IgD-negative memory B cell (primary cell): ENCODE measurements around the gene P3H1. TPM values are rescaled to one million over a fixed set of nuclear protein-coding genes. Genes with fewer than 3 reads are reported as not detected.
"Not testable (repeated sequence)": the region's sequence is repeated elsewhere in the genome, so short reads cannot be mapped to it uniquely, and the experiment has no call there.

Experiments
- H3K27ac Mint-ChIP-seq, 3 donors: one replicate each; pipeline ENCODE4 v1.8.0; 2020 to 2022; ENCODE audit warnings: mild to moderate bottlenecking in 3 of 3, mixed read lengths in 3 of 3, moderate library complexity in 1 of 3
- H3K27me3 Mint-ChIP-seq: one replicate; pipeline ENCODE4 v1.8.0; 2021; ENCODE audit warnings: mixed read lengths
- H3K36me3 Mint-ChIP-seq: one replicate; pipeline ENCODE4 v1.8.0; 2020; ENCODE audit warnings: mild to moderate bottlenecking, mixed read lengths
- H3K4me1 Mint-ChIP-seq, 3 donors: one replicate each; pipeline ENCODE4 v1.8.0; 2020 to 2022; ENCODE audit warnings: mixed read lengths in 3 of 3, mild to moderate bottlenecking in 1 of 3
- H3K4me3 Mint-ChIP-seq, 4 donors: one replicate each; pipeline ENCODE4 v1.8.0; 2020 to 2022; ENCODE audit warnings: mild to moderate bottlenecking in 4 of 4, mixed read lengths in 4 of 4, moderate library complexity in 3 of 4
- H3K9me3 Mint-ChIP-seq, 3 donors: one replicate each; pipeline ENCODE4 v1.8.0; 2020 to 2021; ENCODE audit warnings: mixed read lengths in 3 of 3, mild to moderate bottlenecking in 1 of 3
- polyA plus RNA-seq: library from polyadenylated mRNA; unstranded; fragments of 300-500 nt; fragmentation: Illumina TruSeq; gene quantifications from one replicate; pipeline ENCODE4 v1.2.3, GENCODE V29; 2021

The P3H1 gene
- polyA plus RNA-seq, 1 donor from 2014 or later = 10.4 TPM

DNA sequence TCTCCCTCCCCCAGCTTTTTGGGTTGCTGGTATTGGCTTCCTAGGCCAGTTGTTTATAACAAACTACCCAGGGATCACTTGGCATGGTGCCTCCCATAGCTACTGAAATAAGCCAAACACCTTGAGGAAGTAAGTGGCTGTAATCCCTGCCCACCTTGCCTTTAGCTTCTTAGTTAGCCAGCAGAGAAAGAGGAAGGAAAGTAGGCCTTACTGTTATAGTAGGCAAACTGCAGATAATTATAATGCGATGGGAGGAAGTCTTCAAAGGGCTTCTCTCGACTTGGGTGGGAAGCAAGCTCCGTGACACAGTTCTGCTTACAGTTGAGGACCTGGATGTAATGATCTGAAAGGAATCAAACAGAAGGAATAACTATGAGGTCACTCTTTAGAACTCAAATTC lies 8.2 kb downstream of the P3H1 start:
- Mint-ChIP-seq H3K4me1 (peaks cover 8 to 14% (median 11%) of the 10 kb centered on the region in 3 donors), H3K27me3 (no peaks in the 10 kb centered on the region), H3K4me3 (peak overlapping the region in 1 of 4 donors; percentile 51), H3K9me3 (no peaks in the 10 kb centered on the region), H3K27ac (peak overlapping the region in 1 of 3 donors; percentile 23), H3K36me3 (peaks cover 5% of the 10 kb centered on the region)

GRCh38 chr1:42757892-42758275 lies 8.9 kb downstream of the P3H1 start:
- peaks cover 7 to 14% (median 11%) of the 10 kb centered on the region in 3 donors for H3K4me1 Mint-ChIP-seq
- no peak overlapping the region for H3K4me3 Mint-ChIP-seq
- H3K27ac Mint-ChIP-seq = no peak overlapping the region
- H3K36me3 Mint-ChIP-seq = peaks cover 9% of the 10 kb centered on the region
- H3K9me3 Mint-ChIP-seq = no peaks in the 10 kb centered on the region
- no peaks in the 10 kb centered on the region for H3K27me3 Mint-ChIP-seq

GRCh38 chr1:42756956-42757891 lies 9.6 kb downstream of the P3H1 start:
- H3K36me3 Mint-ChIP-seq = peaks cover 13% of the 10 kb centered on the region
- H3K27ac Mint-ChIP-seq = peak overlapping the region in 1 of 3 donors; percentile 55

DNA sequence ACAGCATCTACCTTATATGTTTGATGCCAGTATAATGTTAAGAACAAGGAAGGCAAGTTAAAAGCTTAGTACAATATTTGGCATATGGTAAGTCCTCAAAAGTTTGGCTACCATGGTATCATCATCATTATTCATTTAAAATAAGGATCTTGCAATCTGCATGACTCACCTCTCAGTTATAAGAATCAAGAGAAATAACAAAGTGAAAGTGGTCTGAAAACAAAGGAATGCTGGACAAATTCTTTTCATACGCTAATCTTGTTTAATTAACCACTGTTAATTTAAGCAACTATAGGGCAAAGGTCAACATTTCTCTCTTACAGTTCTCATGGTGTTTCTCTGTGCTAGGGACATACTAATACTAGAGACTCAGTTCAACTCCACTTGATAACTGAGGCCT lies 13.8 kb downstream of the P3H1 start:
- peaks cover 0 to 5% (median 0%) of the 10 kb centered on the region in 3 donors for H3K9me3 Mint-ChIP-seq
- peaks cover 28% of the 10 kb centered on the region for H3K36me3 Mint-ChIP-seq
- peaks cover 2 to 7% (median 5%) of the 10 kb centered on the region in 3 donors for H3K4me1 Mint-ChIP-seq
- H3K27ac Mint-ChIP-seq = no peak overlapping the region
- H3K4me3 Mint-ChIP-seq = no peak overlapping the region
- H3K27me3 Mint-ChIP-seq = no peaks in the 10 kb centered on the region

More at GRCh38 chr1:42756956-42757891, 9.6 kb downstream of the P3H1 start:
- no peaks in the 10 kb centered on the region for H3K27me3 Mint-ChIP-seq
- H3K9me3 Mint-ChIP-seq = no peaks in the 10 kb centered on the region
- H3K4me3 Mint-ChIP-seq = peak overlapping the region in 1 of 4 donors; percentile 33
- peaks cover 7 to 14% (median 8%) of the 10 kb centered on the region in 3 donors for H3K4me1 Mint-ChIP-seq

DNA sequence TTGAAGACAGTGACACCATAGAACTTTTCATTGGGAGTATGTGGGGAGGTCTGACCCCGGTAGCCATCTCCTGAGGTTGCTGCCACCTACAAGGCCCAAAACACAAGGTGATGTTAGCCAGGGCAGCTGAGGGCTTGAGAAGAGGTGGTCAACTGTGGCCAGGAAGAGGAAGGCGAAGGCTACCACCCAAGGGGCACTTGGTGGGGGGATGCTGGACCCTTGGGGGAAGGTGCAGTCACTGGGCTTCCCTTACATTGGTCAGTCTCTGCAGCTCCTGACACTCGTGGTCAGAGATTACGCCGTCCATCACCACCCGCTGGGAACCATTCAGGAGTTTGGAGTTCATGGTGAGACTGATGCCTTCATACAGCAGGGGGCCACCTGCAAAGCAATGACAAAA lies 14.5 kb downstream of the P3H1 start:
- H3K9me3 Mint-ChIP-seq = peaks cover 0 to 5% (median 0%) of the 10 kb centered on the region in 3 donors
- H3K27ac Mint-ChIP-seq = peak overlapping the region in 1 of 3 donors; percentile 36
- peaks cover 28% of the 10 kb centered on the region for H3K36me3 Mint-ChIP-seq
- no peak overlapping the region for H3K4me3 Mint-ChIP-seq
- H3K4me1 Mint-ChIP-seq = peaks cover 2 to 7% (median 5%) of the 10 kb centered on the region in 3 donors
- H3K27me3 Mint-ChIP-seq = no peaks in the 10 kb centered on the region

- not testable (repeated sequence) for H3K9me3 Mint-ChIP-seq, H3K27ac Mint-ChIP-seq, H3K4me1 Mint-ChIP-seq, H3K4me3 Mint-ChIP-seq, H3K27me3 Mint-ChIP-seq
- H3K36me3 Mint-ChIP-seq = peaks cover 25% of the 10 kb centered on the region
These were observed 15.2 kb downstream of the P3H1 start for GRCh38 chr1:42751511-42752070.

DNA sequence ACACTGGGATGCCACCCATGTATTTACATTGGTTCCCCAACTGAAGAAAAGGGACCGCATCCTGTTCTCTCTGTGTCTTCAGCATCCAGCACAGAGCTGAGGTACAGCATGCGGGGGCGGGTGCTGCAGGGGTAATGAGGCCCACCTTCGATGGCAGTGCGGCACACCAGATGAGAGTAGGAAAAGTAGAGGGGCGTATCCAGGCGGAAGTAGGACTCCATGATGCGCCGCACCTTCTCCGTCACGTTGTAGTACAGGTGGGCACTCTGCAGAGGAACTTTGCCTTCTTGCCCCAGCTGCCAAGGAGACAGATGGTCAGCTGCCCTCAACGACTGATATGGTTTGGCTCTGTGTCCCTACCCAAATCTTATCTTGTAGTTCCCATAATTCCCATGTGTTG lies 16.8 kb downstream of the P3H1 start:
- no peak overlapping the region for H3K4me3 Mint-ChIP-seq
- H3K27ac Mint-ChIP-seq = no peak overlapping the region
- no peaks in the 10 kb centered on the region for H3K27me3 Mint-ChIP-seq
- H3K9me3 Mint-ChIP-seq = peaks cover 0 to 5% (median 0%) of the 10 kb centered on the region in 3 donors
- H3K36me3 Mint-ChIP-seq = peaks cover 23% of the 10 kb centered on the region
- H3K4me1 Mint-ChIP-seq = peaks cover 0 to 2% (median 0%) of the 10 kb centered on the region in 3 donors

DNA sequence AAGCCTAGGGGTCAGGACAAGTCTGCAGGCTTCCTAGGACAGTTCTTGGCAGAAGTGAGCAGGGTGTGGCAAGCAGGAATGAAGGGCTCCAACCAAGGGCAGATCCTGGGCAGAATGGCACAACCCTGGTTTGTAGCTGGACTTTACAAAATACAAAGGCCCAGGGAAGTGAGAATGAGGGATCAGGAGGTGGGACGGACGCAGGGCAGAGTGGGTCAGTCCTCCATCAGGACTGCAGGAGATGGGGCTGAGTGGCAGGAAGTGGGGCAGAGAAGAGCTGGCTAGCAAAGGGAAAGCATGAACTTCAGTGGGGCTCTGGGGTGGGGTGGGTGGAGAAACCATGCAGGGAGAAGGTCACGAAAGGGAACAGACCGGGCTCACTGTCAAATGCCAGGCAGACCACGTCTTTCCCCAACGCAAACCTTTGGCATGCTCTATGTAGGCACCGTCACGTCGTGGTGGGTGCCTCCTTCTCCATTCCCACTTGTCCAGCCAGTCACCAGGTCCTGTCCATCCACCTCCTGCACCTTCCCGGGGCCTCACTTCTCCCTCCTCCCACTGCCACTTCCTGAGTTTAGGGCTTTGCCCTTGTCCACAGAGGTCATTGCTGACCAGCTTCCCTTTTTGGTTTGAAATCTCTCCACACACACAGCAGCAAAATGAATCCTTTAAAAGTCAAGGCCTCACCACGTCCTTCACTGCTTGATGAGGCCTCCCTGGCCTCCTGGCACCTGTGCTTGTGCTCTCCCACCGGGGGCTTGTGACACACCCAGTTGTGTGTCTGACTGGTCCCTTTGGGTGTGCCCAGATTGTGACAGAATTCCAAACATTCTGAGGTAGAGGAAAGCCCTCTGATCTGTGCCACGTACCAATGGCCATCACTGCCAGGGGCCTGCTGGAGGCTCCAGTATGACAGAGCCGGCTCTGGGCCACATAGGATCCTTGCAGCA lies 18.1 kb downstream of the P3H1 start:
- peaks cover 23% of the 10 kb centered on the region for H3K36me3 Mint-ChIP-seq
- H3K27ac Mint-ChIP-seq = peak overlapping the region in 1 of 3 donors; percentile 81

DNA sequence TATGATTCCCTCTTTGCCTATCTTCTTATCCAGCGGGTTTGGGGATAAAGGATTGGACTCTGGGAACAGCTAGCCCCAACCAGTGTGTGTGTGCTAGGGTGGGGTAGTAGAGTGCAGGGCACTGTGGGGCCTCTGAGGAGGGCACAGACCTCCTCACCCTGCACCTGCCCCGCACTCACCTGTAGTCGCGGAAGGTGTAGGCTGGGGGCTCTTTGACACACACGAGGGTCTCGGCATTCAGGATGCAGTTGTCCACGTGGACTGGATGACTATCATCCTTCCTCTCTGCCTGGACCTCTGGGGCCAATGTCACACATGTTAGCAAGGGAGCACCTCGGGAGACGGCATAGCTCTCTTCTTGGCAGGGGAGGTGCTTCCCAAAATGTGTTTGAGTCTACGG lies 18.8 kb downstream of the P3H1 start:
- Mint-ChIP-seq H3K4me3 (no peak overlapping the region), H3K27ac (peak overlapping the region in 1 of 3 donors; percentile 81), H3K9me3 (peaks cover 0 to 5% (median 0%) of the 10 kb centered on the region in 3 donors), H3K4me1 (peaks cover 0 to 2% (median 0%) of the 10 kb centered on the region in 3 donors), H3K36me3 (peaks cover 20% of the 10 kb centered on the region), H3K27me3 (no peaks in the 10 kb centered on the region)

More for the DNA sequence above, 18.1 kb downstream of the P3H1 start:
- H3K4me1 Mint-ChIP-seq = peaks cover 0 to 2% (median 0%) of the 10 kb centered on the region in 3 donors
- H3K9me3 Mint-ChIP-seq = peaks cover 0 to 5% (median 0%) of the 10 kb centered on the region in 3 donors
- H3K27me3 Mint-ChIP-seq = no peaks in the 10 kb centered on the region
- H3K4me3 Mint-ChIP-seq = no peak overlapping the region

GRCh38 chr1:42747125-42747524 lies 19.7 kb downstream of the P3H1 start:
- H3K9me3 Mint-ChIP-seq = peaks cover 0 to 5% (median 0%) of the 10 kb centered on the region in 3 donors
- H3K27ac Mint-ChIP-seq = no peak overlapping the region
- H3K4me1 Mint-ChIP-seq = peaks cover 0 to 2% (median 0%) of the 10 kb centered on the region in 3 donors
- peaks cover 15% of the 10 kb centered on the region for H3K36me3 Mint-ChIP-seq
- H3K4me3 Mint-ChIP-seq = no peak overlapping the region
- H3K27me3 Mint-ChIP-seq = no peaks in the 10 kb centered on the region

DNA sequence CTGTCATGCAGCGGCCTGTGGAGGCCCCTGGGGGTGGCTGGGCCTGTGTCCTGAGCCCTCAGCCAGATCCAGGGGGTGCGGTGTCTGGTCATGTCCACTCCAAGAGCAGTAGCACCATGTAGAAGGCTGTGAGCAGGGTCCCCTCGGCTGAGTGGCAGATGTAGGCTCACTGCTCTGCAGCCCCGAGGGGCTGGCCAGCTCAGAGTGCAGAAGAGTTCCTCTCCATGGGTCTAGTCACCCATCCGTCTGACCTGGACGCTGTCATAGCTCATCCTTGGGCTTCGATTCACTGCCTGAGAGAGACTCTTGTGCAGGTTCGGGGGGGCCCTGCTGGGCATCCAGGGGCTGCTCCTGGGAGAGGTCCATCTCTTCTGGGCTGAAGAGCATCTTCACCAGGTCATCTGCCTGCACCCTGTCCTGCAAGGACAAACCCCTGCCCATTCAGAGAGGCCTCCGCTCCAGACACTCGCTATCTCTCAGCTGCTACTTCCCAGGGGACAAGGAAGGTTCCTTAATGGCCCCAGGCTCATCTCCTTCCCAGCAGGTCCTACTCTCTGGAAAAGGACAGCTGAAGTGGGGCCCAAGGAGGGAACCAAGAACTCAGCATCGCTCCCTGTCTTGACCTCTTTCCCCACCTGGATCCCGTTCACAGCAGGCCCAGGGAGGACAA lies 20.3 kb downstream of the P3H1 start:
- Mint-ChIP-seq H3K9me3 (peaks cover 0 to 1% (median 0%) of the 10 kb centered on the region in 3 donors), H3K4me3 (no peak overlapping the region), H3K36me3 (peaks cover 9% of the 10 kb centered on the region), H3K4me1 (peaks cover 0 to 2% (median 0%) of the 10 kb centered on the region in 3 donors), H3K27ac (peak overlapping the region in 1 of 3 donors; percentile 35), H3K27me3 (no peaks in the 10 kb centered on the region)

DNA sequence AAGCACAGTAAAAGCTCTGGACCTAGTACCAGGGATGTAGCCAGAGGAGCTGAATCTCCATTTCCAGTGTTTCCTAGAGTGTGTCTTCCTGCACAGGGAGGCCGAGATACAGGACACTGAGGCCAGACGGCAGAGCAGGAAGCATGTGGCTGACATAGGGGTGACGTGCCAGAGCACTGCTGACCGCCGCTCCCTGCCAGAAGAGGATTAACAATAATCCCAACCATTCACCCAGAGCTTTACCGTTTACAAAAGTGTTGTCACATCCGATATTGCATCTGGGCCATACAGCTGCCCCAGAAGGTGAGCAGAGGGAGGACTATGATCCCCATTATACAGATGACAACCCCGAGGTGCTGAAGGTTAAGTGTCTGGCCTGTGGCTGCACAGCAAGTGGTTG lies 21.0 kb downstream of the P3H1 start:
- no peak overlapping the region for H3K4me3 Mint-ChIP-seq
- H3K9me3 Mint-ChIP-seq = no peaks in the 10 kb centered on the region
- H3K27ac Mint-ChIP-seq = peak overlapping the region in 1 of 3 donors; percentile 35

GRCh38 chr1:42744148-42744413 lies 22.7 kb downstream of the P3H1 start:
- H3K4me3 Mint-ChIP-seq = no peak overlapping the region
- H3K9me3 Mint-ChIP-seq = no peaks in the 10 kb centered on the region
- peaks cover 0 to 2% (median 0%) of the 10 kb centered on the region in 3 donors for H3K4me1 Mint-ChIP-seq
- no peak overlapping the region for H3K27ac Mint-ChIP-seq
- no peaks in the 10 kb centered on the region for H3K36me3 Mint-ChIP-seq
- no peaks in the 10 kb centered on the region for H3K27me3 Mint-ChIP-seq

More for the DNA sequence above, 21.0 kb downstream of the P3H1 start:
- Mint-ChIP-seq H3K4me1 (peaks cover 0 to 2% (median 0%) of the 10 kb centered on the region in 3 donors), H3K27me3 (no peaks in the 10 kb centered on the region), H3K36me3 (peaks cover 8% of the 10 kb centered on the region)
